Measurements from ENCODE around the gene CD180.

Gene CD180

GRCh38 chr5:67192719-67193438, 3.7 kb downstream of the CD180 start:
- H3K36me3 ChIP-seq (ENCODE audit: control insufficient read depth, low read length): peaks cover 79% of the 10 kb centered on the region
- no peaks in the 10 kb centered on the region for H3K9me3 ChIP-seq (ENCODE audit: control insufficient read depth, insufficient read depth, low read length)
- peak overlapping the region; percentile 93 for H3K4me3 ChIP-seq (ENCODE audit: low read length)
- peaks cover 96% of the 10 kb centered on the region for H3K79me2 ChIP-seq (ENCODE audit: control insufficient read depth, low read length)
- TF ChIP-seq CTCF (IDR thresholded peaks at IDR 0.05; ENCODE audit: low read depth, low read length, poor library complexity, severe bottlenecking) (no peak), EZH2phosphoT487 (IDR thresholded peaks at IDR 0.05; ENCODE audit: borderline replicate concordance, low read length) (no peak)
- peaks cover 12% of the 10 kb centered on the region for H3F3A ChIP-seq (ENCODE audit: control insufficient read depth, insufficient read depth)
- H4K20me1 ChIP-seq (ENCODE audit: control insufficient read depth, insufficient read depth, low read depth, low read length): peaks cover 3% of the 10 kb centered on the region; the same call in 1 of the 2 replicates
- peaks cover 98% of the 10 kb centered on the region for H3K4me1 ChIP-seq (ENCODE audit: control insufficient read depth, low read length)
- peak overlapping the region; percentile 85 for H3K4me2 ChIP-seq (ENCODE audit: low read length)
- H3K27ac ChIP-seq (ENCODE audit: low read depth, low read length): peak overlapping the region; percentile 92
- H3K9me2 ChIP-seq (replicated peaks; ENCODE audit: control insufficient read depth, low read length): no peaks in the 10 kb centered on the region
- no peaks in the 10 kb centered on the region for H3K27me3 ChIP-seq (ENCODE audit: control insufficient read depth, low read length)

GRCh38 chr5:67190861-67191260, 5.7 kb downstream of the CD180 start:
- no peaks in the 10 kb centered on the region for H3K27me3 ChIP-seq (ENCODE audit: control insufficient read depth, low read length)
- peak overlapping the region; percentile 85 for H3K4me2 ChIP-seq (ENCODE audit: low read length)
- peaks cover 92% of the 10 kb centered on the region for H3K36me3 ChIP-seq (ENCODE audit: control insufficient read depth, low read length)
- H3K9me2 ChIP-seq (replicated peaks; ENCODE audit: control insufficient read depth, low read length): no peaks in the 10 kb centered on the region
- H3K27ac ChIP-seq (ENCODE audit: low read depth, low read length): no peak overlapping the region
- H3K79me2 ChIP-seq (ENCODE audit: control insufficient read depth, low read length): peaks cover 100% of the 10 kb centered on the region
- peaks cover 7% of the 10 kb centered on the region for H3F3A ChIP-seq (ENCODE audit: control insufficient read depth, insufficient read depth)
- TF ChIP-seq CTCF (IDR thresholded peaks at IDR 0.05; ENCODE audit: low read depth, low read length, poor library complexity, severe bottlenecking) (no peak), EZH2phosphoT487 (IDR thresholded peaks at IDR 0.05; ENCODE audit: borderline replicate concordance, low read length) (no peak)
- peak overlapping the region; percentile 51 for H3K4me3 ChIP-seq (ENCODE audit: low read length)
- peaks cover 3% of the 10 kb centered on the region; the same call in 1 of the 2 replicates for H4K20me1 ChIP-seq (ENCODE audit: control insufficient read depth, insufficient read depth, low read depth, low read length)
- H3K9me3 ChIP-seq (ENCODE audit: control insufficient read depth, insufficient read depth, low read length): no peaks in the 10 kb centered on the region
- H3K4me1 ChIP-seq (ENCODE audit: control insufficient read depth, low read length): peaks cover 94% of the 10 kb centered on the region

GRCh38 chr5:67190410-67190809, 6.2 kb downstream of the CD180 start:
- TF ChIP-seq CTCF (IDR thresholded peaks at IDR 0.05; ENCODE audit: low read depth, low read length, poor library complexity, severe bottlenecking) (no peak), EZH2phosphoT487 (IDR thresholded peaks at IDR 0.05; ENCODE audit: borderline replicate concordance, low read length) (no peak)
- H3K36me3 ChIP-seq (ENCODE audit: control insufficient read depth, low read length): peaks cover 92% of the 10 kb centered on the region
- H3K27me3 ChIP-seq (ENCODE audit: control insufficient read depth, low read length): no peaks in the 10 kb centered on the region
- no peaks in the 10 kb centered on the region for H3K9me3 ChIP-seq (ENCODE audit: control insufficient read depth, insufficient read depth, low read length)
- peaks cover 3% of the 10 kb centered on the region; the same call in 1 of the 2 replicates for H4K20me1 ChIP-seq (ENCODE audit: control insufficient read depth, insufficient read depth, low read depth, low read length)
- H3K79me2 ChIP-seq (ENCODE audit: control insufficient read depth, low read length): peaks cover 100% of the 10 kb centered on the region
- H3F3A ChIP-seq (ENCODE audit: control insufficient read depth, insufficient read depth): peaks cover 7% of the 10 kb centered on the region
- H3K27ac ChIP-seq (ENCODE audit: low read depth, low read length): no peak overlapping the region
- H3K4me3 ChIP-seq (ENCODE audit: low read length): peak overlapping the region; percentile 51
- peak overlapping the region; percentile 85 for H3K4me2 ChIP-seq (ENCODE audit: low read length)
- no peaks in the 10 kb centered on the region for H3K9me2 ChIP-seq (replicated peaks; ENCODE audit: control insufficient read depth, low read length)
- H3K4me1 ChIP-seq (ENCODE audit: control insufficient read depth, low read length): peaks cover 90% of the 10 kb centered on the region

Measured in DOHH2 (cell line).